ENCODE data around the gene TLR10.

TLR10 gene

DNA sequence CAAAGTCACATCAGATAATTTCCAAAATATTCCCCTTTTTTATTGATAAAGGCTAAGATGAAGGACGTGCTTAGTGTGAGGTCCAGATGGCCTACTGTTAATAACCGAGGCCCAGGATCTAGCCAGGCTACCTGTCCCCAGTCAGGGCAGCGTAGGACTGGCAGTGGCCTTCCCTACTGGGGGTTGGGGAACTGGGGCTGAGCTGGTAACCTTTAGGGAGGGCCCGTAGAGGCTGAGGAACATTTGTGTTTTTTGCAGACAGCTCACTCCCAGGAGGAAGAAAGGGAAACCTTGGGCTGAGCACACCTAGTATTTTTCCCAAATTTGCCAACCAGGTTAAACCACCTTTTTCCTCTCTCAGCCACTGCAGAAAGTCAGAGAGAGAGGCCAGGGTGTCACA is 59.7 kb downstream of the TLR10 start:
- no peaks in the 10 kb centered on the region for H3K9me3 ChIP-seq (ENCODE audit: severe bottlenecking)

More for the DNA sequence above, 59.7 kb downstream of the TLR10 start:
- Histone ChIP-seq H3K27me3 (ENCODE audit: insufficient read depth, low read depth, severe bottlenecking) (no peaks in the 10 kb centered on the region), H3K27ac (no peak overlapping the region), H3K36me3 (no peaks in the 10 kb centered on the region), H3K4me3 (ENCODE audit: low read depth, low read length) (no peak overlapping the region)
- TF ChIP-seq, protein P1, sequence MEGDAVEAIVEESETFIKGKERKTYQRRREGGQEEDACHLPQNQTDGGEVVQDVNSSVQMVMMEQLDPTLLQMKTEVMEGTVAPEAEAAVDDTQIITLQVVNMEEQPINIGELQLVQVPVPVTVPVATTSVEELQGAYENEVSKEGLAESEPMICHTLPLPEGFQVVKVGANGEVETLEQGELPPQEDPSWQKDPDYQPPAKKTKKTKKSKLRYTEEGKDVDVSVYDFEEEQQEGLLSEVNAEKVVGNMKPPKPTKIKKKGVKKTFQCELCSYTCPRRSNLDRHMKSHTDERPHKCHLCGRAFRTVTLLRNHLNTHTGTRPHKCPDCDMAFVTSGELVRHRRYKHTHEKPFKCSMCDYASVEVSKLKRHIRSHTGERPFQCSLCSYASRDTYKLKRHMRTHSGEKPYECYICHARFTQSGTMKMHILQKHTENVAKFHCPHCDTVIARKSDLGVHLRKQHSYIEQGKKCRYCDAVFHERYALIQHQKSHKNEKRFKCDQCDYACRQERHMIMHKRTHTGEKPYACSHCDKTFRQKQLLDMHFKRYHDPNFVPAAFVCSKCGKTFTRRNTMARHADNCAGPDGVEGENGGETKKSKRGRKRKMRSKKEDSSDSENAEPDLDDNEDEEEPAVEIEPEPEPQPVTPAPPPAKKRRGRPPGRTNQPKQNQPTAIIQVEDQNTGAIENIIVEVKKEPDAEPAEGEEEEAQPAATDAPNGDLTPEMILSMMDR (IDR thresholded peaks at IDR 0.05; ENCODE audit: low read depth, low read length), result no peak
- DNase-seq, result no peak

Measured in WERI-Rb-1 (cell line).